Hematopoietic multipotent progenitor cell treated with erythropoietin and hydrocortisone succinate and interleukin-3 and kit ligand, for 15 days (in vitro differentiated cells): Measurements from ENCODE around the gene RPL4.
"Not testable (repeated sequence)": the region's sequence is repeated elsewhere in the genome, so short reads cannot be mapped to it uniquely, and the experiment has no call there.

Experiments used
- DNase-seq: peaks from one replicate; pipeline ENCODE4 v3.0.0-alpha.2; 2015; ENCODE audit warnings: low spot score

The RPL4 gene

DNA sequence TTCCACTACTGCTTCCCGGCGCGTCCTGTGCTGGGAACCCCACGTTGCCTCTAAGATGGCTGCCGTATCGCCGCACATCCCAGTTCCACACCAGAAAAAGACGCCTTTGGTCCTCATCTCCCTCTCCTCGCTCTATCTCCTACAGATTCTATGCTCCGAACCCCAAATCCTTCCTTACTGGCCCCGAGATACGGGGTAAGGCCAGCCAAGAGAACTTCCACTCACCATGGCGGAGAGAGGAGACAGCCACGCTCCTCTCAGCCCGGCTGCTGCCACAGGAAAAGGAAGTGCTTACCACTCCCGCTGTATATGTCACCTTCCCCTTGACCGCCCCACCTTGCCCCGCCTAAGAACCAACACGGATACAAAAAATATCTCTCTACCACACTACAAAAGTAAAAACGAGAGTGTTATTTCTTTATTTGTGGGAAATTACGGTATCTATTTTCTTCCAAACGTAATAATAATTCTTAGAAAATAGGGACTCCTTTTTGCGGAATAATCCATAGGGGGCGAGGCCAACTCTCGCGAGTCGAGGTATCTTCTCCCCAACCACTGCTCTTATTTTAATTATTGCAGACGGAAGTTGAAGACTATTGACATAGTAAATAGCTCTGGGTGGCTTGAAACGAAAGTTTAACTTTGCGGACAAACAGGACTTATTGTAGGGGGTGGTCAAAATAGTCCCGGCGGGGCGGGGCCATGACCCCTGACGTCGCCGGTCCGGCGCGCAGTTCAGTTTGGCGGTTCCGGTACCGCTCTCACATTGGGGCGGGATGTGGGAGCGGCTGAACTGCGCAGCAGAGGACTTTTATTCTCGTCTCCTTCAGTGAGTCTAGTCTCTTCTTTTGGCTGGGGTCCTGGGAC is at the start of gene RPL4, which contains the start of gene ZWILCH:
RPL4 (minus strand) TSS at position 293 of the 867 bp plus-strand sequence; CDS start at position 228, 65 bp downstream.
ZWILCH (plus strand) TSS at position 764 of the 867 bp plus-strand sequence; CDS start at position 777, 13 bp downstream.
- DNase-seq: peak; percentile 86

DNA sequence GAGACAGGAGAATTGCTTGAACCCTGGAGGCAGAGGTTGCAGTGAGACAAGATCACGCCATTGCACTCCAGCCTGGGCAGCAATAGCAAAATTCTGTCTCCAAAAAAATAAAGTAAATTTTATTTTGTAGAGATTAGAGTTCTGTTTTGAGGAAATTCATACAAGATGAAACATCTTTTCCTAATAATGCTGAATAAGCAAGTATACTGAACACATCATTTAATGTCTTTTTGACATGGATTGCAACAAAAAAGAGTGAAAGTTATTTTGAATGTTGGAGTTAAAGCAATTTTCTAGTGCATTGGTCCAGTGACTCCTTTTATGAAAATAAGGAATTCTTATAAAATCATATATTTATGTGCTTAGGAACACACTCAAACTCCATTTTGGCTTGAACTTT is 40.6 kb upstream of the RPL4 start:
- DNase-seq: no peak

GRCh38 chr15:66542896-66543295 is 38.2 kb upstream of the RPL4 start:
- no peak for DNase-seq

- no peak for DNase-seq
Observed at GRCh38 chr15:66535056-66535455, 30.4 kb upstream of the RPL4 start.

DNA sequence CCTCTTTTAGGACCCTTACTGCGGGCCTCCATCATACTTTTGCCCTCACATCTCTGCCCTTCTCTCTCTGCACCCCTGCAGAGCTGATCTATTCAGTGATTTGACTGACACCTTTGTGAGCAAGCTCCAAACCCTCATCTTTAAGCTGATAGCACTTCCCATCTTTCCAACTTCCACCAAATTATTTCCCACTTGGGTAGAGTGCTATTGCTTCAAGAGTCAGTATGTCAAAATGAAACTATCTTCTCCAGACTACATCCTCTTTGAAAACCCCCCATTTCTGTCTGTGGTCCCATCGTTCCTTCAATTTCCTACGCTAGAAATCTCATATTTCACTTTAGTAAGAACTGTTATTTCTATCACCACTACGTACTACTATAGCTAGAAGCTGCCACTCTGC is 20.2 kb upstream of the RPL4 start:
- DNase-seq: no peak

DNA sequence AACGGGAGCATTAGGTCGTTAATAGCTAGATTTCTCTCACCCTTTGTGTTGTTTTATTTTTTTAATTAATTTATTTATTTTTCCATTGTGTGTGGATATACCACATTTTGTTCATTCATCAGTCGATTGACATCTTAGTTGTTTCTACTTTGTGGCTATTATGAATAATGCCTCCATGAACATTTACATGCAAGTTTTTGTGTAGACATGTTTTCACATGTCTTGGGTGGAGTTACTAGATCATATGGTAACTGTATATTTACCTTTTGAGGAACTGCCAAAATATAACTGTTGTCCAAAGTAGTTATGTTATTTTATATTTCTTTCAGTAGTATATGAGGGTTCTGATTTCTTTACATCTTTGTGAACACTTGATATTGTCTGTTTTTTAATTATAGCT is 19.3 kb upstream of the RPL4 start:
- DNase-seq: no peak

- DNase-seq: no peak
Observed at GRCh38 chr15:66515901-66516322, 11.3 kb upstream of the RPL4 start.

GRCh38 chr15:66514586-66514985 is 9.9 kb upstream of the RPL4 start:
- DNase-seq: no peak

- DNase-seq: no peak
Observed at GRCh38 chr15:66508293-66508883, 3.7 kb upstream of the RPL4 start.

DNA sequence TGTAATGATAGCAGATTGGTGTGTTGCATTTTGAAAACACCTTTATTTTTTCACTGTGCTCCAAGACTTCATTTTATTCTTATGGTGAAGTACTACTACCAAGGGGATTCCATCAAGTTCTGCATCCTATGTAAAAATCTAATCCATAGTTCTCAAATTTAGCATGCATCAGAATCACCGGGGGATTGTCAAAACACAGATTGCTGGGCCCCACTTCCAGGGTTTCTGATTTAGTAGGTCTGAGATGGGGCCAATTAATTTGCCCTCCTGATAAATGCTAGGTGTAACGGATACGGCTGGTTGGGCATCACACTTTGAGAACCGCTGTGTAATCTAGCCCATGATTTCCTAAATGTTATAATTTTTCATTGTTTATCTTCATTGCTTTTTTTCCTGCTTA is 1.2 kb upstream of the RPL4 start:
- DNase-seq: no peak

- no peak for DNase-seq
Observed at GRCh38 chr15:66505430-66505811, 766 bp upstream of the RPL4 start.

DNA sequence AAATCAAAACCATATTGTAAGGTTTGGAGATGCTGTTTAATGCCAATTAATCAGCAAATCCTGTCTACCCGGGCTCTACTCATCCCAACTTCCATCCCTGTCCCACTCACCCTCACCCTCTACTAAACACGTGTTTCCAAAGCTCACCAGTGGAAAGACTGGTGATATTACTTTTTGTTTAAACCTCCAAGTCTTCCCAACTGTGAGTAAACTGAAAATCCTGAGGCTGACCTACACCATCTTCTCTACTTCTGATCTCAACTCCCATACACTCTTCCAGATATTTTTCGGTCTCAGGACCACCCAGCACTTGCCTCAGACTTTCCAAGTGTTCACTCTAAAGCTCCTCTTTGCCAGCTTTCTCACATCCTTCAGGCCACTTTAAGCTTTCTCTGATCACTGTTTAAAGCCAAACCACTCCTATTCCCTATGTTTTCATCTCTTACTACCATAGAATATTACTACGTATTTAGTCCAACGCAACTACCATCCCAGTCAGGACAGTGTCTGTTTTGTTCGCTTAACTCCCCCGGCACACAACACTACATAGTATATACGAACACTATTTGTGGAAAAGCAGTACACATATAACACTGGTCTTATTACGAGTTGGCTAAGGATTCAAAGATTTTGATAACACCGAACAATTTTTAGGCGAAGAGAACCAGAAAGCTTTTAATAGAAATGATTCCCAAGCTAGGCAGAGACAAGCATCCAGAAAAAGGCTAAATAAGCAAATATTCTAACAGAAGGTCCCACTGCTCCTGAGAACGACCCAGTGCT is 684 bp downstream of the RPL4 start:
- peak; percentile 7 for DNase-seq

- DNase-seq: not testable (repeated sequence)
Observed at GRCh38 chr15:66503041-66503648, 1.5 kb downstream of the RPL4 start.

GRCh38 chr15:66502491-66502890 is 2.2 kb downstream of the RPL4 start:
- DNase-seq: no peak

DNA sequence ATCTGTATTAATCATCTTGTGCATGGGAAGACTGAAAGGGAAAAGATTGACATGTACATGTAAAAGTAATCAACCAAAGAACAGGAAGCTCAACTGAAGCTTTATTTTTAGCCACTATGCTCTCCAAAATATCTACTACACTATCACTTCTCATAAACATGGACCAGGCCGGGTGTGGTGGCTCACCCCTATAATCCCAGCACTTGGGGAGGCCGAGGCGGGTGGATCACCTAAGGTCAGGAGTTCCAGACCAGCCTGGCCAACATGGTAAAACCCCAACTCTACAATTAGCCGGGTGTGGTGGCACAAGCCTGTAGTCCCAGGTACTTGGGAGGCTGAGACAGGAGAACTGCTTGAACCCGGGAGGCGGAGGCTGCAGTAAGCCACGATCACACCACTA is 4.3 kb downstream of the RPL4 start:
- not testable (repeated sequence) for DNase-seq

DNA sequence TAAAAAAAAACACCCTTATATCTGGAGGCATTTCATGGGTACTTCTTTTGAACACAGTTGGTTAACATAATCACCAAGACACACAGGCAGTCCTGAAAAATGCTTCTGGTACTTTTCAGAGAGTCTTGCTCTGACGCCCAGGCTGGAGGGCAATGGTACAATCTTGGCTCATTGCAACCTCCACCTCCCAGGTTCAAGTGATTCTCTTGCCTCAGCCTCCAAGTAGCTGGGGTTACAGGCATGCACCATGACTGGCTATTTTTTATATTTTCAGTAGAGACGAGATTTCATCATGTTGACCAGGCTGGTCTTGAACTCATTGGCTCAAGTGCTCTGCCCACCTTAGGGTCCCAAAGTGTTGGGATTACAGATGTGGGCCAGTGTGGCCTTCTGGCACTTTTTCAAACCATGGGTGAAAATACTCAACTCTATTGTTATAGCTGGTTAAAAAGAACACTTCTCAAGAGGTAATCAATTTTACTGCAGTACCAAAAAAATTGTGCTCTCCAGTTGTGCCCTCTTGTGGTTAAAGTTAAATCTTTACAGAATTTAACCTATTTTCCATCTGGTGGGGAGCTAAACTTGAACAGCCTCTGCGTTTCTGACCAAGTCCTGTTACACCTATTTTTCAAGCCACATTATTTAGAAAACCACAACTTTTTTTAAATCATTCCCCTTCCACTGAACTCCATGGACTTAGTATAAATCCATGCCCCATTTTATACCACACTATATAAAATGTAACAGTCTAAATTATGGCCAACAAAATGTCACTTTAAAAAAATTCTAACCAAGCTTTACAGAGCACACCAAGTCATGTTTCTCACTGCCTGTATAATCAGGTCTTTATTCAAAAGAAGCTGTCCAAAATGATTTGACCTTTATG is 5.9 kb downstream of the RPL4 start:
- DNase-seq: peak; percentile 46

DNA sequence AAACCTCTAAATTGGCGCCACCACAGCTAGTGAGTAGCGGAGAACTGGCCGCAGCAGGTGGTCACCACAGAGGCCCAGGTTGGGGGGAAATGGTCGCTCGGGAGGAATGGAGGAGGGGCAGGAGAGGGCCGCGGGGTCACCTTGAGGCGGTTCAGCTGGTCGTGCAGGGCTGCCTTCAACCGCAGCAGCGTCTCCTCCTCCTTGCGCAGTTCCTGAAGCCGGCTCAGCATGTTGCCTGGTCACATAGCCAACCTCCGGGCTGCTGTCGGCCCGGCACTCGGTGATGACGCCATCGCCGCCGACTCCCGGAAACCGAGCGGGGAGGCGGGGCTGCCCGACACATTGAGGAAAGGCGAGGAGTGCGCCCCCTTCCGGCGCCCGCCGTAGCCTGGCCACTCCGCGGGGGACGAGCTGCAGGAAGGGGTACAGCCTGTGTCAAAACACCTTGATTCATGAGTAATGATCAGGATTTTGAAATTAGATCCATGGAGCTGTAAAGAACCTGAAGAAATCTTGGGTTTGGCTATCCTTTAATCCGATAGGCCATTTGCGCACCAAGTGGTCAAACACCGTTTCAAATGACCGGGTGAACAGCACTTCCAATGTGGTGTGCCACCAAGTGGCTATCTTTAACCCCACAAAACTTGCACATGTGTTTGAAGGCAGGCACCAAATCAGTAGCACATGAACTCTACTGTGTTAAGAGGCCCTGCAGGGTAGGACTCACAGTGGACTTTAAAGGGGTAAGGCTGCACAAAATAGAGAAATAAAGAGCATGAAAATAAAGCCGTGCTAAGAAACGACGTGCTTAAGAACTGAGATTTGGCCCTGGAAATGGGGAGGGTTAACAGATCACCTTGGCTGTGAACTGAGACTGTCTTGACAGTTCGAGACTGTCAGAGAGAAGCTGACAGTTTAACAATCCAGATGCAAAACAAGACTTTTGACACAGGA is 6.9 kb downstream of the RPL4 start, which contains the start of gene SNAPC5:
SNAPC5 (minus strand) TSS at position 261 of the 954 bp plus-strand sequence; CDS start at position 230, 31 bp downstream.
- DNase-seq: peak; percentile 95

DNA sequence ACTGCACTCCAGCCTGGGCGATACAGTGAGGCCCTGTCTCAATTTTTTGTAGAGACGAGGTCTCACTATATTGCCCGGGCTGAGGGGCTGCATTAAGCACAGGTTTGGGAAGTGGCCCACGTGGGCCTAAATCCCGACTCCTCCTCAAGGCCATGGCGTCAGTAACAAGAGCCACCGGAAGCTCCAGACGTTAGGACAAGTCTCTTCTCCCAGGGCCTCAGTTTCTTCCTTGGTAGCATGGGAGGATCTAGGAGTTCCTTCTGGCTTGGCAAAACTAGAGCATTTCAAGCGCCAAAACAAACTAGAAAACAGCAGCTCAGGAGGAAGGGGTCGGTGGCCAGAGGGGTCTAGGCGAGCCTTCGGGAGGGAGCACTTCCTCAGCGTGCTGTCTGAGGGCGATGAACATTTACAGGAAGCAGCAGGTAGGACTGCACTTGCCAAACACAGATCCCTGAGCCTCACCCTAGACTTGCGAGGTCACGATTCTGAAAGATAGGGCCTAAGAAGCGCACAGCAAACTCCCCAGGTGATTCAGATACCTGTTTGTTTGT is 7.6 kb downstream of the RPL4 start:
- no peak for DNase-seq

DNA sequence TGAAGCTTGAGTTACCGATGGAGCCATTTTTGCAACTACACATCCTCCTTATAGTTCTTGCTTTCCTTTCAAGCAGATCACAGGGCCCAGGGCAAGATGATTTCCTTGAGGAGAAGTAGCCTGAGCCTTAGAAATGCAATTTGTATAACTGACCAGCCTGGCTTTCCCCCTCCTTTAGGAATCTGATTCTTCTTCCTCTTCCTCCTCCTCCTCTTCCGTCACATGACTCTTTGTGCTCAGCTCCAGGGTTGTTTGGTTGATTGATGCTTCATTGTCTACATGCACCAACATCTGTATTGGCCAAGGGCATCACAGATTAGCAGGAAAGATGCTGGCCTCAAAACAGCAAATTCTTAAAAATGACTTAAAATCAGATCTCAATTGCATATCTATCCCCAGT is 10.4 kb downstream of the RPL4 start:
- no peak for DNase-seq

GRCh38 chr15:66491846-66492245 is 12.8 kb downstream of the RPL4 start:
- no peak for DNase-seq
